ENCODE data around the gene GSPT1. TPM values are rescaled to one million over a fixed set of nuclear protein-coding genes. Genes with fewer than 3 reads are reported as not detected.

The GSPT1 gene
- total RNA-seq = 58.1 and 60.2 TPM in 2 replicates

DNA sequence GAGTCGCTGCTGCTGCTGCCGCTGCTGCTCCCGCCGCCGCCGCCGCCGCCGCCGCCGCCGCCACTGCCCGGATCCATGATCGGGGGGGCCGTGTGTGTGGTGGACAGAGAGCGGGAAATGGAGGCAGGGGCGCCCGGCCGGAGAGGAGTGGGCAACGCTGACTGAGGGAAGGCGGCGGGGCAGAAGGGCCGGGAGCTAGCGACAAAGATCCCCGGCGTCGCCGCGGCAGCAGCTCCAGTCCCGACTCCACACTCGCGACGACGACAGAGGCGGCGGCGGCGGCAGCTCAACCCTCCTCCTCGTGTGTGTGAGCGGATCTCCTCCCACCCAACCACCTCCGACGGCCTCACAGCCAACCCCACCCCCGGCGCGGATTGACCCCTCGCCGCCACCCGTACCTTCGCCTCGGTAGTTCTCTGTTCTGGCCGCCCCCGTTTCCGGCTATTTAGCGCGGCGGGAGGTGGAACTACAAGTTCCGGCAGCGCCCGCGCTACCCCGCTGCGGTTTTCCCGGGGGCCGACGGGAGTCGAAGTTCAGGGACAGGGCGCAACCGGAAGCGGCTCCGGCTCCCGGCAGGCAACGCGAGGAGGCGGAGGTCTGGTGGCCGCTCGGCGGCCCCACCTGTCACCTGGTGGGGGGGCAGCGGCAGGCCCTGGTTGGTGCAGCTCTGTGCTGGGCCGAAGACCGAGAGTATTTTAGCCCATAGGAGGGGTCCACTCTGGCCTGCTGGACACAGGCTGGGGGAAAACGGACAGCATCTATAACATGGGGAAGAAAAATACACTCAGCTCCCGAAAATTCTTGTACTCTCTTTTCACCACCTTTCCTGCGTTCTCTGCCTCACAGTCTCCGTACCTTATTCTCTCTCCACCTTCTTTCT, at the start of gene GSPT1:
TSS of gene GSPT1 (minus strand) at position 313 of the 880 bp plus-strand sequence. CDS start at position 77, 236 bp downstream.

DNA sequence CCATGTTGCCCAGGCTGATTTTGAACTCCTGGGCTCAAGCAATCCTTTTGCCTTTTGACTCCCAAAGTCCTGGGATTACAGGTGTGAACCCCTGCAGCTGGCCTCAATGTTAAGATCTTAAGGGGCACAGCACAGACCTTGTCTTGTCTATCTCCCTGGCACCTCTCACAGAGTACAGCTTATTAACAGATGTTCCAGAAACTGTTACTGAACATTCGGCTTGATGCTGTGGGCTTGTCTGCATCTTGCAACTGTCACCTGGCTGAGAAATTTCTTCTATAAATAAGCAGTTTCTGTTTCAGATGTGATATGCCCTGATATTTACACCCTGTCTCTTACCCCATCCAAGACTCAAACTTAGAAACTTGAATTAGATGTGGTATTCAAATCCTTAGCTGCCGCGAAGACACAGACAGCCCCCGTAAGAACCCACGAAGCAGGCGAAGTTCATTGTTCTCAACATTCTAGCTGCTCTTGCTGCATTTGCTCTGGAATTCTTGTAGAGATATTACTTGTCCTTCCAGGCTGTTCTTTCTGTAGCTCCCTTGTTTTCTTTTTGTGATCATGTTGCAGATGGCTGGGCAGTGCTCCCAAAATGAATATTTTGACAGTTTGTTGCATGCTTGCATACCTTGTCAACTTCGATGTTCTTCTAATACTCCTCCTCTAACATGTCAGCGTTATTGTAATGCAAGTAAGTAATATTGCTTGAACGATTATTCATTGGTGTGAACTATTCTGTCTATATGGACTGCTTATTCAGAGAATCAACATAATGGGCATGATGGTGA, 49.2 kb upstream of the GSPT1 start, which contains the start of gene TNFRSF17:
TSS of gene TNFRSF17 (plus strand) at position 450 of the 791 bp plus-strand sequence. CDS start at position 565, 115 bp downstream.

DNA sequence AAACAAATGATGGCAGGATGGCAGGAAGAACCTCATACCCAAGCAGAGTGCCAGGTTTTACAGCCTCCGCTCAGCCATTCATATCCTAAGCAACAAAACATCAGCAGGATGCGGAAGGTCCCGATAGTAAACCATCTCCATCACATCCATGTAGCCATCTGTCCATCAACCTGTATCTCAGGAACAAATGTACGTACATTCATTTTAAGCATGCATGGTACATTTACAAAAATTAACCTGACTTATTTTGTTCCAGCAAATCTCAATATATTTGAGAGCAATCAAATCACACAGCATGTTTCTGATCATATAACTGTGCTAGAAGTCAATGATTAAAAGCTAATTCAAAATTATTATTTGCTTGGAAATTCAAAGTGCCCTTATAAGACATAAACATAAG, 26.2 kb upstream of the GSPT1 start, which contains the start of gene NPIPB2:
TSS of gene NPIPB2 (minus strand) at position 101 of the 400 bp plus-strand sequence. CDS start at position 101, 0 bp downstream.

DNA sequence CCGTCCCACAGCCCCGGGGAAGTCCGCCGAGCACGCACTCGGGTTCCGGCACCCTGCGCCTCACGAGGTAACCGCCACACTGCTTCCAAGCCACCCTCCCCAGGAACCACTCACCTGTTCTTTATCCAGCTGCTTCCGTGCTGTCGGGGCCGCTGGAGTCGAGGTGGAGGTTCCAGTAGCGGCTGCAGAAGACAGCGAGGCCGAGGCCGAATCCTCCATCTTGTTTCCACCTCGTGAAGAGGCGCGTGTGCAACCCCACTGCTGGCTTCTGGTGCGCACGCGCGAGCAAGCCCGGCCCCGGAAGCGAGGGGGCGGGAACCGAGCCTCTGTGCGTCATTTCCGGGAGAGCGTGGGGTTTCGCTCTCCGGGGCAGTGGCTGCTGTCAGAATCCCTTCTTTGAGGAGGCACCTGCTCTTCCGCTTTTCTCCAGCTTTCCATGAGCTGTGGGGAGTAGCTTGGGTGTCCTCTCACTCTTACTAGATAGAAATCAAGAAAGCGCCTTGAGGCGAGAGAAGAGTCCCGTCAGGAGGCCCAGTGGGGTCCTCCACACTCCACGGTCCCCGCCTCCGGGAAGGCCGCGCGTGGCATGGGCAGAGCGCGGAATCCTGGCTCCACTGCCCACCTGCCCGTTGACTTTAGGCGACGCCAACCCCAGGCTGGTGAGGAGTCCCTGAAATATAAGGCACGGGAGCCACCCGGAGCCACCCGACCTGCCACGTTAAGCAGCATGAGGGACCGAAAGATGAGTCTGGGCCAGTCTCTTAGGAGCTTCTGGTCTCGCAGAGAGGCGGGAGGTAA, 64.3 kb downstream of the GSPT1 start, which contains the start of gene RSL1D1:
TSS of gene RSL1D1 (minus strand) at position 249 of the 798 bp plus-strand sequence. CDS start at position 219, 30 bp downstream.

Other genes starting within 250 kb of the GSPT1 start
- gene SNN, start 247.5 kb downstream of the GSPT1 start, total RNA-seq = 6.7 and 7.7 TPM in 2 replicates
- gene TXNDC11, start 173.1 kb downstream of the GSPT1 start, total RNA-seq = 33.8 and 35.1 TPM in 2 replicates
- 12.8 and 16.6 TPM in 2 replicates for gene ZC3H7A, start 118.7 kb downstream of the GSPT1 start, total RNA-seq
- gene RSL1D1, start 64.4 kb downstream of the GSPT1 start, total RNA-seq = 72.2 and 130 TPM in 2 replicates
- 1.5 and 2.5 TPM in 2 replicates for gene NPIPB2, start 26.1 kb upstream of the GSPT1 start, total RNA-seq
- not detected in 2 replicates for gene TNFRSF17, start 49.3 kb upstream of the GSPT1 start, total RNA-seq
- 4.3 and 4.4 TPM in 2 replicates for gene SNX29, start 60.8 kb upstream of the GSPT1 start, total RNA-seq

Measured in bronchus fibroblast of lung (primary cell).